Measurements from ENCODE around the gene ARHGEF6.

DNA sequence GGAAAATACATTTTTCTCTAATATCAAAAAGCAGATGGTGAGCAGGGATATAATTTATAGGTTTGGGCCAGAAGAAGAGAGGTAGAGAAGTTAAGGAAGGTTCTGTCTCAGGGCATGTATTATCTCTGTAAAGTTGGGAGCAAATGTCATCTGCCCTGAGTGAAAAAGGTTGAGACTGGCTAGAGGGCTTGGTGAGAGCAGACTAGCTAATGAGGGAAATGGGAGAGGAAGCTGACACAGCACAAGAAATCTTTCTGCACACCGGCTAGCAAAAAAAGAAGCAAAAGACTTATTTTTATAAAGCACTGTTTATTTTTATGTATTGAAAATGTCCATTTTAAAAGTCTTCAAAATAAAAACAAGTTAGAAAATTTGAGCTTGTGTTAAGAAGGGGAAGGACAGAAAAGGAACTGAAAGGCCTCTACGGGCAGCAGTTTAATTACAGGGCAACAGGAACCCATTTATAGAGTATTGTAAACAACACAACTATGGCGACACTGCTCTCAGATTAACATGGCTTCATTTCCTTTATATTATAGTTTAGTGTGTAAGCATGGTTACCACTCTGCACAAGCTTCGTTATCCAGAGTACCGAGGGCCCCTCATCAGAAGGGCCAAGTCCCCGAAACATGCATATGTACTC lies 115.4 kb downstream of the ARHGEF6 start:
- TF ChIP-seq CTCF (IDR thresholded peaks at IDR 0.05) (no peak), POLR2A (IDR thresholded peaks at IDR 0.05) (no peak)

Measured in breast epithelium (tissue), 3 donors.